ENCODE measurements around the gene RBM22. TPM values are rescaled to one million over a fixed set of nuclear protein-coding genes. Genes with fewer than 3 reads are reported as not detected.

The RBM22 gene
- total RNA-seq, 1 experiment from 2014 or later, result 61.4 TPM

DNA sequence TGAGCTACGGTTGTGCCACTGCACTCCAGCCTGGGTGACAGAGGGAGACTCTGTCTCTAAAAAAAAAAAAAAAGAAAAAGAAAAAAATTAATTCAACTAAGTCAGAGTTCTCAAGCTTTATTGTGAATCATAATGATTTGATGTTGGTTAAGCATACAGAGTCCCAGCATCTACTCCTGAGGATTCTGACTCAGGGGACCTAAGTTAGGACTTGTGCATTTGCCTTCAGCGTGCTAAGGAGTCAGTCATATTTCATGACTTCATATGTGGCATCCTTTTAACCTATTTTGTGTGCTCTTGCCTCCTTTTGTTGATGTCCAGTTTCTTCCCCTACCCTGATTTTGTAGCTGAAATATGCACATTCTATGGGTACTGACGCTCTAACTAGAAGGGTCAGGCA lies 36.9 kb downstream of the RBM22 start:
- POLR2A ChIA-PET, result no interaction called here
- no peak for ATAC-seq
- H3K79me2 ChIP-seq (ENCODE audit: insufficient read depth, low read length), result no peaks in the 10 kb centered on the region

More for the DNA sequence above, 36.9 kb downstream of the RBM22 start:
- Histone ChIP-seq H3K27me3 (ENCODE audit: insufficient read depth, low read length) (no peaks in the 10 kb centered on the region; the same call in 1 of the 2 replicates), H3K36me3 (ENCODE audit: control insufficient read depth in 1 of 2, insufficient read depth in 2 of 2, low read length in 2 of 2) (no peaks in the 10 kb centered on the region), H3K4me2 (ENCODE audit: low read length) (no peak overlapping the region), H3K9me3 (ENCODE audit: control insufficient read depth in 1 of 2, insufficient read depth in 1 of 2, low read depth in 1 of 2, low read length in 2 of 2) (no peaks in the 10 kb centered on the region), H3K9ac (ENCODE audit: low read length) (no peak overlapping the region), H3K4me1 (ENCODE audit: control insufficient read depth in 1 of 2, insufficient read depth in 2 of 2, low read length in 2 of 2) (no peaks in the 10 kb centered on the region), H3K4me3 (replicated peaks in 1 of 2; ENCODE audit: low read depth in 1 of 2, low read length in 2 of 2) (no peak overlapping the region), H2AFZ (ENCODE audit: low read depth, low read length, poor library complexity, severe bottlenecking) (no peak overlapping the region), H3K27ac (ENCODE audit: low read depth, low read length) (no peak overlapping the region), H3K9me2 (ENCODE audit: insufficient read depth) (no peaks in the 10 kb centered on the region), H4K20me1 (ENCODE audit: insufficient read depth) (no peaks in the 10 kb centered on the region)
- RAD21 ChIA-PET (ENCODE audit: low non-redundant PET in 1 of 2, low total read pairs in 2 of 2, uncharacterized antibody in 2 of 2, unreplicated experiment in 2 of 2), result no interaction called here
- CTCF ChIA-PET, result interaction anchor here (0.8 kb wide), 1 partner anchor 10 kb away, joined by 3 read pairs; no protein-coding TSS in a partner anchor
- TF ChIP-seq POLR2A (IDR thresholded peaks at IDR 0.05; ENCODE audit: borderline replicate concordance, extremely low read depth, insufficient read depth, insufficient read length) (no peak), YY1 (IDR thresholded peaks at IDR 0.05; ENCODE audit: extremely low read depth, insufficient replicate concordance, low read depth, low read length) (no peak), REST (IDR thresholded peaks at IDR 0.05; ENCODE audit: low read depth) (no peak), FOSL1 (IDR thresholded peaks at IDR 0.05; ENCODE audit: low read depth) (no peak), EZH2 (IDR thresholded peaks at IDR 0.05) (no peak), SP1 (IDR thresholded peaks at IDR 0.05; ENCODE audit: low read depth) (no peak), SRF (IDR thresholded peaks at IDR 0.05; ENCODE audit: low read depth) (no peak), SIN3A (IDR thresholded peaks at IDR 0.05; ENCODE audit: low read depth) (no peak), POLR2AphosphoS5 (IDR thresholded peaks at IDR 0.05; ENCODE audit: low read depth, low read length) (no peak), RAD21 (IDR thresholded peaks at IDR 0.05; ENCODE audit: low read depth) (no peak), ZFX (IDR thresholded peaks at IDR 0.05) (no peak), EGR1 (IDR thresholded peaks at IDR 0.05; ENCODE audit: low read depth) (no peak), JUND (IDR thresholded peaks at IDR 0.05) (no peak), CTCF (IDR thresholded peaks at IDR 0.05 in 2 of 3, conservative IDR thresholded peaks at IDR 0.05 in 1 of 3; ENCODE audit: borderline replicate concordance in 1 of 3, insufficient read depth in 1 of 3, low read depth in 2 of 3, low read length in 2 of 3) (no peak)
- TF ChIP-seq, protein P1, sequence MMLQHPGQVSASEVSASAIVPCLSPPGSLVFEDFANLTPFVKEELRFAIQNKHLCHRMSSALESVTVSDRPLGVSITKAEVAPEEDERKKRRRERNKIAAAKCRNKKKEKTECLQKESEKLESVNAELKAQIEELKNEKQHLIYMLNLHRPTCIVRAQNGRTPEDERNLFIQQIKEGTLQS (IDR thresholded peaks at IDR 0.05), result no peak
- TF ChIP-seq, protein P2, sequence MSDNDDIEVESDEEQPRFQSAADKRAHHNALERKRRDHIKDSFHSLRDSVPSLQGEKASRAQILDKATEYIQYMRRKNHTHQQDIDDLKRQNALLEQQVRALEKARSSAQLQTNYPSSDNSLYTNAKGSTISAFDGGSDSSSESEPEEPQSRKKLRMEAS (IDR thresholded peaks at IDR 0.05), result no peak
- DNase-seq (ENCODE audit: low read depth, low spot score), result no peak
- BruUV-seq (replicated peaks), result no TSS peak
- intact Hi-C loops (cut with micrococcal nuclease), result no loop called here
